Heart left ventricle (tissue), 16 donors: ENCODE measurements around the gene ABHD17A. TPM values are rescaled to one million over a fixed set of nuclear protein-coding genes. Genes with fewer than 3 reads are reported as not detected.

Source experiments
- ATAC-seq, 4 donors: fragments of 200-7000 bp; cut with Tn5 transposase; one replicate each; pipeline ENCODE4 v1.9.1; 2020 to 2022; ENCODE audit warnings: moderate library complexity in 4 of 4, mild to moderate bottlenecking in 3 of 4, moderate number of reproducible peaks in 1 of 4
- DNase-seq, 5 donors: peaks; one replicate each; pipeline ENCODE4 v3.0.0-alpha.2; 2020
- H3K27ac ChIP-seq, 12 donors: fragments of 200-600 bp; sonication (generic) in 4 of 12; one replicate each; pipeline versions ENCODE4 v1.5.0 to v1.8.0; 2016 to 2022; ENCODE audit warnings: mild to moderate bottlenecking in 2 of 12
- H3K27me3 ChIP-seq, 9 donors: fragments of 200-600 bp; sonication (generic) in 2 of 9; one replicate each; pipeline versions ENCODE4 v1.5.1 to v1.8.0; 2016 to 2022; ENCODE audit warnings: mild to moderate bottlenecking in 3 of 9
- H3K36me3 ChIP-seq, 9 donors: fragments of 200-600 bp; sonication (generic) in 2 of 9; one replicate each; pipeline versions ENCODE4 v1.5.0 to v1.8.0; 2018 to 2022; ENCODE audit warnings: mild to moderate bottlenecking in 2 of 9
- H3K4me1 ChIP-seq, 12 donors: fragments of 200-600 bp; sonication (generic) in 4 of 12; one replicate each; pipeline versions ENCODE4 v1.5.0 to v1.8.0; 2016 to 2022; ENCODE audit warnings: mild to moderate bottlenecking in 3 of 12
- H3K4me3 ChIP-seq, 12 donors: fragments of 200-600 bp; sonication (generic) in 4 of 12; one replicate each; pipeline versions ENCODE4 v1.5.0 to v1.8.0; 2017 to 2022; ENCODE audit warnings: mild to moderate bottlenecking in 9 of 12, moderate library complexity in 4 of 12
- H3K9me3 ChIP-seq, 12 donors: fragments of 200-600 bp; sonication (generic) in 4 of 12; one replicate each; pipeline versions ENCODE4 v1.5.0 to v1.8.0; 2016 to 2022; ENCODE audit warnings: mild to moderate bottlenecking in 1 of 12
- CTCF ChIP-seq, 12 donors: fragments of 200-600 bp; sonication (generic) in 4 of 12; IDR thresholded peaks; one replicate each; pipeline versions ENCODE4 v1.5.0 to v1.8.0; 2018 to 2022; ENCODE audit warnings: antibody characterized with exemption in 12 of 12, mild to moderate bottlenecking in 5 of 12
- POLR2A ChIP-seq, 2 donors: fragments of 450-650 bp; IDR thresholded peaks; one replicate each; pipeline ENCODE4 v1.6.1; 2017; ENCODE audit warnings: antibody characterized with exemption in 2 of 2, mild to moderate bottlenecking in 2 of 2, moderate library complexity in 2 of 2
- WGBS, 4 donors: extraction: QIAGEN DNeasy Blood & Tissue Kit in 2 of 4; methylation state at CpG; one replicate each; pipeline versions ENCODE4 v1.1.5 to v1.1.7; 2013 to 2018; 5-methylcytosine and 5-hydroxymethylcytosine counted together
- intact Hi-C, 10 donors: fragments of 100-400 bp; cut with DNase I; formaldehyde crosslinking; loops; one replicate each; pipeline versions ENCODE4 v1.11.1 to v1.14.2; 2022
- polyA plus RNA-seq, 2 donors: library from polyadenylated mRNA; stranded (reverse); fragments of 200-250 nt; gene quantifications; one replicate each; pipeline ENCODE4 v1.2.3, GENCODE V29; 2013
- total RNA-seq, 9 donors: library from RNA; depleted of rRNA in 2 of 9; stranded (reverse); fragments of >200 nt in 2 of 9; fragmentation: NEBNext Ultra II Directional in 3 of 9; extraction: Animal tissue kit (Norgen Biotek cat#: 25700) in 3 of 9; gene quantifications; one replicate each; pipeline versions ENCODE4 v1.1.0 to v1.2.4, GENCODE V29; 2016 to 2023
- donor health status: ischemic (EF 13 %, LVEDD 7.1; RV severe dilation, severe dysfunction).
- donor health status: healthy with polysubstance abuse.
- donor health status: DM: no; HTN: yes; CAD: no.
- donor health status: DM: no; HTN: no; CAD: no.
- donor health status: ischemic (EF 25% LVEDD 6.9; RV normal size, moderate dysfunction).
- donor health status: ischemic (EF 25% LVEDD 5.7; RV mildly dilated, moderate dysfunction).
- donor health status: healthy.
- donor health status: DM: yes; HTN: yes; CAD: no.
- donor health status: ischemic (EF 35%, LVEDD 5.7; RV mildly dilated, moderate dysfunction).
- donor health status: nonischemic (EF 11% LVEDD 7.7; RV severe dilation, severe dysfunction).
- donor health status: DM: yes; HTN: yes; CAD: no.
- donor health status: PGD.
- donor health status: ischemic (EF 29% LVEDD 5.4; RV normal size, mild dysfunction).
- donor health status: nonischemic (EF 23%, LVEDD 6.1; RV moderate dilation, normal function).

ABHD17A gene
- total and polyA plus RNA-seq, 11 donors: 48.5 to 121 (median 59.2) TPM

- Histone ChIP-seq H3K36me3 (peaks cover 0 to 11% (median 0%) of the 10 kb centered on the region in 9 donors), H3K4me3 (peak overlapping the region in 11 of 12 donors; percentile 70 to 100 (median 96)), H3K27me3 (peaks cover 0 to 1% (median 0%) of the 10 kb centered on the region in 9 donors), H3K27ac (peak overlapping the region in 3 of 12 donors; percentile 97 to 100 (median 100)), H3K4me1 (peaks cover 14 to 63% (median 55%) of the 10 kb centered on the region in 12 donors), H3K9me3 (no peaks in the 10 kb centered on the region)
- DNase-seq (no peak), ATAC-seq (no peak)
- 68 to 76% (median 73%) methylated on average over 24 to 29 of the region's 29 CpGs for WGBS, 4 donors
- intact Hi-C loops: no loop called here
- TF ChIP-seq POLR2A (IDR thresholded peaks at IDR 0.05) (no peak), CTCF (IDR thresholded peaks at IDR 0.05) (no peak)
Observed at GRCh38 chr19:1846517-1847204, 38.6 kb downstream of the ABHD17A start.

GRCh38 chr19:1845642-1846041 is 39.7 kb downstream of the ABHD17A start:
- ATAC-seq: no peak
- 78 to 87% (median 82%) methylated on average over 9 to 11 of the region's 11 CpGs for WGBS, 4 donors

GRCh38 chr19:1845125-1845515 is 40.2 kb downstream of the ABHD17A start:
- 80 to 87% (median 83%) methylated on average over 14 to 16 of the region's 16 CpGs for WGBS, 4 donors
- H3K4me1 ChIP-seq: peaks cover 14 to 76% (median 65%) of the 10 kb centered on the region in 12 donors
- ATAC-seq: no peak
- peaks cover 0 to 11% (median 0%) of the 10 kb centered on the region in 9 donors for H3K36me3 ChIP-seq
- H3K27ac ChIP-seq: no peak overlapping the region
- DNase-seq: no peak
- no peaks in the 10 kb centered on the region for H3K9me3 ChIP-seq
- intact Hi-C loops: no loop called here
- H3K4me3 ChIP-seq: no peak overlapping the region
- H3K27me3 ChIP-seq: no peaks in the 10 kb centered on the region
- TF ChIP-seq CTCF (IDR thresholded peaks at IDR 0.05) (no peak), POLR2A (IDR thresholded peaks at IDR 0.05) (no peak)

More at GRCh38 chr19:1845642-1846041, 39.7 kb downstream of the ABHD17A start:
- Histone ChIP-seq H3K4me1 (peaks cover 14 to 72% (median 60%) of the 10 kb centered on the region in 12 donors), H3K36me3 (peaks cover 0 to 11% (median 0%) of the 10 kb centered on the region in 9 donors), H3K9me3 (no peaks in the 10 kb centered on the region), H3K4me3 (no peak overlapping the region), H3K27me3 (no peaks in the 10 kb centered on the region), H3K27ac (no peak overlapping the region)
- intact Hi-C loops: no loop called here
- DNase-seq: no peak
- TF ChIP-seq POLR2A (IDR thresholded peaks at IDR 0.05): no peak
- TF ChIP-seq CTCF (IDR thresholded peaks at IDR 0.05): no peak

GRCh38 chr19:1844513-1845124 is 40.7 kb downstream of the ABHD17A start:
- H3K4me1 ChIP-seq: peaks cover 14 to 81% (median 69%) of the 10 kb centered on the region in 12 donors
- DNase-seq: no peak
- 58 to 77% (median 70%) methylated on average over 15 to 19 of the region's 19 CpGs for WGBS, 4 donors

More at GRCh38 chr19:1844513-1845124, 40.7 kb downstream of the ABHD17A start:
- Histone ChIP-seq H3K9me3 (no peaks in the 10 kb centered on the region), H3K4me3 (no peak overlapping the region), H3K27me3 (no peaks in the 10 kb centered on the region), H3K27ac (no peak overlapping the region), H3K36me3 (peaks cover 0 to 12% (median 0%) of the 10 kb centered on the region in 9 donors)
- TF ChIP-seq POLR2A (IDR thresholded peaks at IDR 0.05) (no peak), CTCF (IDR thresholded peaks at IDR 0.05) (no peak)
- intact Hi-C loops: no loop called here
- no peak for ATAC-seq
